ENCODE results near the gene CCDC112.

DNA sequence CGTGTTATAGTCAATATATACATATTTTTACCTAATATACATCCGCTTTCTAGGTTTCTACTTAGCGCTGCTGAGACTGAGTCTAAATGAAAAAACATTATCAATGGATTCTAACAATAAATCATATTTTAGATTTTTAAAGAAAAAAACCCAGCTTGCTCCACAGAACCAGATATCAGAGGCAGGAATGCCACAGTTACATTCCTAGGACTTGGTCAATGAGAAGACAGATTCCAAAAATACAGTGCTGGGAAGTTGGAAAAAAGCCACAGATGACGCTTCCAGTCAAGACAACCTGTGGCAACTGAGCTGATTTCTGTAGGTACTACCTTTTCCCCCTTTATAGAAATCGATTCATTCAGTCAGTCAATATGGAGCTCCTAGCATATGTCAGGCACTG lies 577 bp upstream of the CCDC112 start:
- TF ChIP-seq, protein P1, sequence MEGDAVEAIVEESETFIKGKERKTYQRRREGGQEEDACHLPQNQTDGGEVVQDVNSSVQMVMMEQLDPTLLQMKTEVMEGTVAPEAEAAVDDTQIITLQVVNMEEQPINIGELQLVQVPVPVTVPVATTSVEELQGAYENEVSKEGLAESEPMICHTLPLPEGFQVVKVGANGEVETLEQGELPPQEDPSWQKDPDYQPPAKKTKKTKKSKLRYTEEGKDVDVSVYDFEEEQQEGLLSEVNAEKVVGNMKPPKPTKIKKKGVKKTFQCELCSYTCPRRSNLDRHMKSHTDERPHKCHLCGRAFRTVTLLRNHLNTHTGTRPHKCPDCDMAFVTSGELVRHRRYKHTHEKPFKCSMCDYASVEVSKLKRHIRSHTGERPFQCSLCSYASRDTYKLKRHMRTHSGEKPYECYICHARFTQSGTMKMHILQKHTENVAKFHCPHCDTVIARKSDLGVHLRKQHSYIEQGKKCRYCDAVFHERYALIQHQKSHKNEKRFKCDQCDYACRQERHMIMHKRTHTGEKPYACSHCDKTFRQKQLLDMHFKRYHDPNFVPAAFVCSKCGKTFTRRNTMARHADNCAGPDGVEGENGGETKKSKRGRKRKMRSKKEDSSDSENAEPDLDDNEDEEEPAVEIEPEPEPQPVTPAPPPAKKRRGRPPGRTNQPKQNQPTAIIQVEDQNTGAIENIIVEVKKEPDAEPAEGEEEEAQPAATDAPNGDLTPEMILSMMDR (IDR thresholded peaks at IDR 0.05): no peak
- TF ChIP-seq POLR2A (IDR thresholded peaks at IDR 0.05): no peak

Measured in esophagus squamous epithelium (tissue), 4 donors.